Measurements from ENCODE around the gene DENND2D. TPM values are rescaled to one million over a fixed set of nuclear protein-coding genes. Genes with fewer than 3 reads are reported as not detected.
A peak's percentile ranks its signal among the peaks of the same experiment; 100 is the strongest.
"Not testable (repeated sequence)": the region's sequence is repeated elsewhere in the genome, so short reads cannot be mapped to it uniquely, and the experiment has no call there.

The DENND2D gene
- total and polyA plus RNA-seq, 2 donors (not counting 1 experiment from before 2014, with no cell fraction given), result 48.0 to 111 TPM

GRCh38 chr1:111215285-111215684 is 14.8 kb upstream of the DENND2D start:
- Histone ChIP-seq H3K27ac (ENCODE audit: low read length in 2 of 2) (peak overlapping the region; percentile 81 to 92), H3K4me1 (ENCODE audit: control insufficient read depth in 2 of 2, insufficient read depth in 2 of 2, low read length in 2 of 2) (peaks cover 77 to 86% of the 10 kb centered on the region in 2 donors), H3K9ac (ENCODE audit: low read length) (peak overlapping the region; percentile 22), H3K4me2 (replicated peaks; ENCODE audit: low read depth, low read length, poor library complexity, severe bottlenecking) (peak overlapping the region; percentile 70), H2AFZ (ENCODE audit: insufficient read depth, low read depth, low read length, poor library complexity, severe bottlenecking) (peak overlapping the region; percentile 39), H3K4me3 (ENCODE audit: control extremely low read depth in 1 of 5, extremely low read depth in 1 of 5, insufficient read depth in 1 of 5, low read depth in 2 of 5, low read length in 4 of 5) (peak overlapping the region in 1 of 5 experiments; percentile 42)
- Mint-ChIP-seq H3K4me1 (peaks cover 89% of the 10 kb centered on the region), H3K4me3 (peak overlapping the region; percentile 60), H3K27ac (peak overlapping the region; percentile 95)
- not testable (repeated sequence) for DNase-seq; ATAC-seq (ENCODE audit: low read depth); H3K27me3 Mint-ChIP-seq; H4K20me1 ChIP-seq (ENCODE audit: control insufficient read depth, insufficient read depth, low read length, poor library complexity, severe bottlenecking); H3K9me3 ChIP-seq (ENCODE audit: control extremely low read depth in 1 of 3, control insufficient read depth in 2 of 3, insufficient read depth in 1 of 3, low read length in 2 of 3); H3K36me3 ChIP-seq (replicated peaks in 1 of 2; ENCODE audit: control extremely low read depth in 1 of 2, control insufficient read depth in 1 of 2, extremely low read depth in 1 of 2, insufficient read depth in 2 of 2, low read length in 1 of 2); H3K79me2 ChIP-seq (ENCODE audit: control insufficient read depth, insufficient read depth, low read length); H3K27me3 ChIP-seq (replicated peaks in 1 of 4; ENCODE audit: control extremely low read depth in 1 of 4, control insufficient read depth in 3 of 4, insufficient read depth in 4 of 4, low read length in 3 of 4); H3K9me3 Mint-ChIP-seq (ENCODE audit: insufficient read depth)
- 25% methylated on average over 1 of the region's 2 CpGs for WGBS (ENCODE audit: insufficient coverage)
- intact Hi-C loops (cut with micrococcal nuclease), result loop anchor here (5.0 to 10.0 kb wide), 3 partner anchors 343 to 543 kb away; partner anchors contain the start of genes CD53 and KCNA3
- ChIA-PET CTCF (interaction anchor here (0.6 to 10.9 kb wide), 8 partner anchors 8 to 257 kb away, joined by 3 to 205 read pairs (median 4); partner anchors contain the start of gene DENND2D), POLR2A (interaction anchor here (0.5 to 8.3 kb wide), 9 partner anchors 8 to 545 kb away, joined by 3 to 138 read pairs (median 5); partner anchors contain the start of gene DENND2D)

- H3K4me3 Mint-ChIP-seq, result peak overlapping the region; percentile 59
- intact Hi-C loops (cut with micrococcal nuclease), result loop anchor here (1.0 to 10.0 kb wide), 4 partner anchors 7 to 543 kb away; partner anchors contain the start of genes CD53 and KCNA3
- H3K4me1 ChIP-seq (ENCODE audit: control insufficient read depth in 2 of 2, insufficient read depth in 2 of 2, low read length in 2 of 2), result peaks cover 73 to 82% of the 10 kb centered on the region in 2 donors
- H3K79me2 ChIP-seq (ENCODE audit: control insufficient read depth, insufficient read depth, low read length), result no peaks in the 10 kb centered on the region
- H3K27me3 ChIP-seq (replicated peaks in 1 of 4; ENCODE audit: control extremely low read depth in 1 of 4, control insufficient read depth in 3 of 4, insufficient read depth in 4 of 4, low read length in 3 of 4), result no peaks in the 10 kb centered on the region
- no peaks in the 10 kb centered on the region for H3K9me3 ChIP-seq (ENCODE audit: control extremely low read depth in 1 of 3, control insufficient read depth in 2 of 3, insufficient read depth in 1 of 3, low read length in 2 of 3)
- H3K9ac ChIP-seq (ENCODE audit: low read length), result peak overlapping the region; percentile 22
- ATAC-seq (ENCODE audit: low read depth) (no peak), DNase-seq (no peak)
- H3K4me1 Mint-ChIP-seq, result peaks cover 85% of the 10 kb centered on the region
- peak overlapping the region; percentile 81 to 92 for H3K27ac ChIP-seq (ENCODE audit: low read length in 2 of 2)
- H3K4me2 ChIP-seq (replicated peaks; ENCODE audit: low read depth, low read length, poor library complexity, severe bottlenecking), result peak overlapping the region; percentile 70
- ChIA-PET CTCF (interaction anchor here (0.6 to 10.9 kb wide), 6 partner anchors 8 to 132 kb away, joined by 3 to 205 read pairs (median 4); partner anchors contain the start of gene DENND2D), POLR2A (interaction anchor here (0.5 to 8.3 kb wide), 7 partner anchors 8 to 565 kb away, joined by 3 to 138 read pairs (median 5); partner anchors contain the start of gene DENND2D)
- peak overlapping the region; percentile 39 for H2AFZ ChIP-seq (ENCODE audit: insufficient read depth, low read depth, low read length, poor library complexity, severe bottlenecking)
- H4K20me1 ChIP-seq (ENCODE audit: control insufficient read depth, insufficient read depth, low read length, poor library complexity, severe bottlenecking), result no peaks in the 10 kb centered on the region
- H3K27me3 Mint-ChIP-seq, result no peaks in the 10 kb centered on the region
- H3K9me3 Mint-ChIP-seq (ENCODE audit: insufficient read depth), result peaks cover 3% of the 10 kb centered on the region
- no peaks in the 10 kb centered on the region for H3K36me3 ChIP-seq (replicated peaks in 1 of 2; ENCODE audit: control extremely low read depth in 1 of 2, control insufficient read depth in 1 of 2, extremely low read depth in 1 of 2, insufficient read depth in 2 of 2, low read length in 1 of 2)
- WGBS (ENCODE audit: insufficient coverage), result 0% methylated on average over 1 of the region's 7 CpGs
- H3K4me3 ChIP-seq (ENCODE audit: control extremely low read depth in 1 of 5, extremely low read depth in 1 of 5, insufficient read depth in 1 of 5, low read depth in 2 of 5, low read length in 4 of 5), result peak overlapping the region in 1 of 5 experiments; percentile 42
- TF ChIP-seq EZH2 (IDR thresholded peaks at IDR 0.05; ENCODE audit: borderline replicate concordance, insufficient read depth, low read depth, low read length, poor library complexity, severe bottlenecking), result no peak
- no peak for TF ChIP-seq CTCF (IDR thresholded peaks at IDR 0.05)
- peak overlapping the region; percentile 95 for H3K27ac Mint-ChIP-seq
Measured at GRCh38 chr1:111214884-111215283, 14.4 kb upstream of the DENND2D start.

Measured in B cell (primary cell).